ENCODE results near the gene ZRANB1. TPM values are rescaled to one million over a fixed set of nuclear protein-coding genes. Genes with fewer than 3 reads are reported as not detected.

The ZRANB1 gene
- total RNA-seq, 1 donor from 2014 or later = 24.7 TPM

DNA sequence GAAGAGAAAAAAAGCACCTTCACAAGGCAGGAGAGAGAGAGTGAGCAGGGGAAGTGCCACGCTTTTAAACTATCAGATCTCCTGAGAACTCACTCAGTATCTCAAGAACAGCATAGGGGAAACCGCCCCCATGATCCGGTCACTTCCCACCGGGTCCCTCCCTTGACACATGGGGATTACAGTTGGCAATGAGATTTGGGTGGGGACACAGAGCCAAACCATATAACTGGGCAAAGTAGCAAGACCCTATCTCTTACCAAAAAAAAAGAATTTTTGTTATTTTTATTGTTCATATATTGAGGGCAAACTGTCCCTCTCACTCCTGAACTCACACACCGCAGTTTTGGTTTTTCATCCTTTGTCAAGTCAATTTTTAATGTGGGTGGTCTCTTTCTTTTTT, 18.2 kb upstream of the ZRANB1 start:
- H3K4me1 ChIP-seq = peaks cover 0 to 22% of the 10 kb centered on the region in 2 donors
- H3K27me3 ChIP-seq = no peaks in the 10 kb centered on the region
- peak overlapping the region in 1 of 2 donors; percentile 45 for H3K27ac ChIP-seq
- intact Hi-C loops (cut with DNase I) = loop anchor here (5.0 kb wide), 1 partner anchor 39 kb away; no protein-coding TSS in a partner anchor
- DNase-seq (ENCODE audit: low spot score in 2 of 2) = no peak
- TF ChIP-seq, protein P1, sequence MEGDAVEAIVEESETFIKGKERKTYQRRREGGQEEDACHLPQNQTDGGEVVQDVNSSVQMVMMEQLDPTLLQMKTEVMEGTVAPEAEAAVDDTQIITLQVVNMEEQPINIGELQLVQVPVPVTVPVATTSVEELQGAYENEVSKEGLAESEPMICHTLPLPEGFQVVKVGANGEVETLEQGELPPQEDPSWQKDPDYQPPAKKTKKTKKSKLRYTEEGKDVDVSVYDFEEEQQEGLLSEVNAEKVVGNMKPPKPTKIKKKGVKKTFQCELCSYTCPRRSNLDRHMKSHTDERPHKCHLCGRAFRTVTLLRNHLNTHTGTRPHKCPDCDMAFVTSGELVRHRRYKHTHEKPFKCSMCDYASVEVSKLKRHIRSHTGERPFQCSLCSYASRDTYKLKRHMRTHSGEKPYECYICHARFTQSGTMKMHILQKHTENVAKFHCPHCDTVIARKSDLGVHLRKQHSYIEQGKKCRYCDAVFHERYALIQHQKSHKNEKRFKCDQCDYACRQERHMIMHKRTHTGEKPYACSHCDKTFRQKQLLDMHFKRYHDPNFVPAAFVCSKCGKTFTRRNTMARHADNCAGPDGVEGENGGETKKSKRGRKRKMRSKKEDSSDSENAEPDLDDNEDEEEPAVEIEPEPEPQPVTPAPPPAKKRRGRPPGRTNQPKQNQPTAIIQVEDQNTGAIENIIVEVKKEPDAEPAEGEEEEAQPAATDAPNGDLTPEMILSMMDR (IDR thresholded peaks at IDR 0.05) = no peak
- H3K36me3 ChIP-seq = peaks cover 13% of the 10 kb centered on the region in 2 donors
- H3K4me3 ChIP-seq = no peak overlapping the region
- no peaks in the 10 kb centered on the region for H3K9me3 ChIP-seq

DNA sequence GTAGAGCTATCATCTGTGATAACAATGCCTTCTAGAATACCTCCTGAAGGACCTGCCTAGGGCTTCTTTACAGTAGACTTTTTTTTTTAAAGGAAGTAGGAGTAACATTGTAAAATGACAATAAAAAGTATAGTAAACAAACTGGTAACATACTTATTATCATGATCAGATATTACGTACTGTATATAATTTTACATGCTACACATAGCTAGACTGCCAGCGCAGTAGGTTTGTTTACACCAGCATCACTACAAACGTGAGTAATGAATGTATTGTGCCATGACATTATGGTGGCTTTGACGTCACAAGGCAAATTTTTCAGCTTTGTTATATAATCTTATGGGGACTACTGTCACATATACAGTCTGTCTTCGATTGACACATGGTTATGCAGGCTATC, 15.4 kb upstream of the ZRANB1 start:
- TF ChIP-seq, protein P1 (IDR thresholded peaks at IDR 0.05) = no peak
- intact Hi-C loops (cut with DNase I) = no loop called here
- Histone ChIP-seq H3K27ac (no peak overlapping the region), H3K4me1 (peaks cover 0 to 10% of the 10 kb centered on the region in 2 donors), H3K27me3 (no peaks in the 10 kb centered on the region), H3K9me3 (no peaks in the 10 kb centered on the region), H3K4me3 (no peak overlapping the region), H3K36me3 (peaks cover 13 to 16% of the 10 kb centered on the region in 2 donors)
- no peak for DNase-seq (ENCODE audit: low spot score in 2 of 2)

GRCh38 chr10:124928087-124928486, 13.8 kb upstream of the ZRANB1 start:
- Histone ChIP-seq H3K4me3 (no peak overlapping the region), H3K27ac (no peak overlapping the region), H3K4me1 (peaks cover 0 to 9% of the 10 kb centered on the region in 2 donors), H3K27me3 (no peaks in the 10 kb centered on the region), H3K9me3 (no peaks in the 10 kb centered on the region), H3K36me3 (peaks cover 7 to 11% of the 10 kb centered on the region in 2 donors)
- TF ChIP-seq, protein P1 (IDR thresholded peaks at IDR 0.05) = no peak
- DNase-seq (ENCODE audit: low spot score in 2 of 2) = no peak
- intact Hi-C loops (cut with DNase I) = no loop called here

DNA sequence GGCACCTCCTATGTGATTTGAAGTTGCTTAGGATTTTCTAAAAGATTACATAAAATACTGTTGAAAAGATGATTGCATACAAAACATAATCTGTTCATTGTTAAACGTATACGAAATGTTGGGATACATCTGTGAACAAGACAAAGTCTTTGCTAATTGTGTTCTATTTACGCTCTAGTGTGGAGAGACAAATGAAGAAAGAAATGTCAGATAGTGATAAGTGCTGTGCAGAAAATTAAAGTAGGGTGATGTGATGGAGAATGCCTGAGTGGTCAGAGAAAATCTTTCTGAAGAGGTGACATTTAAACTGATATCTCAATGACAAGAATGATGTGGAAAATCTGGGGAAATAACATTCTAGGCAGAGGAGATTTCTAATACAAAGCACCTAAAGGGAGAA, 13.4 kb upstream of the ZRANB1 start:
- H3K27ac ChIP-seq = no peak overlapping the region
- peaks cover 4 to 9% of the 10 kb centered on the region in 2 donors for H3K36me3 ChIP-seq

DNA sequence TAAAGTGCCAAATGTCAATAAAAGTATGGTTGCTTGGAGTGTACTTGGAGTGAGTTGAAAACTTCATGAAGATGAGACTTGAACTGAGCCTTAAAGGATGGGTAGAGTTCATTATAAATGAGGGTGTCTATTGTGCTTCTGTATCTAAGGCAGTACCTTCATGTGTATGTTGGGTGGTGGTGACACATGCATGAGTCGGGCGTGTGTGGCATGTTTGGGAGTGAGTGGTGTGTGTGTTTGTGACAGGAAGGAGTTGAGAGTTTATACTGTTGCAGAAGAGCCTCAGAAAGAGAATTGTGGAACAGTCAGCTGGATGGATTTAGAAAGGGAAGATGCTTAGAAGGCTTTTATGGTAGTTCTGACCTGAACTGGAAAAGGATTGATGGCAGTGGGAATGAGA, 6.0 kb upstream of the ZRANB1 start:
- H3K4me1 ChIP-seq = peaks cover 0 to 14% of the 10 kb centered on the region in 2 donors

More for the DNA sequence above, 13.4 kb upstream of the ZRANB1 start:
- DNase-seq (ENCODE audit: low spot score in 2 of 2) = no peak
- no peak overlapping the region for H3K4me3 ChIP-seq
- H3K27me3 ChIP-seq = no peaks in the 10 kb centered on the region
- TF ChIP-seq, protein P1 (IDR thresholded peaks at IDR 0.05) = no peak
- intact Hi-C loops (cut with DNase I) = no loop called here
- peaks cover 0 to 9% of the 10 kb centered on the region in 2 donors for H3K4me1 ChIP-seq
- no peaks in the 10 kb centered on the region for H3K9me3 ChIP-seq

More for the DNA sequence above, 6.0 kb upstream of the ZRANB1 start:
- TF ChIP-seq, protein P1 (IDR thresholded peaks at IDR 0.05) = no peak
- Histone ChIP-seq H3K4me3 (no peak overlapping the region), H3K27ac (no peak overlapping the region), H3K27me3 (no peaks in the 10 kb centered on the region), H3K36me3 (no peaks in the 10 kb centered on the region), H3K9me3 (no peaks in the 10 kb centered on the region)
- intact Hi-C loops (cut with DNase I) = no loop called here
- DNase-seq (ENCODE audit: low spot score in 2 of 2) = no peak

All from ascending aorta (tissue), 2 donors.